ENCODE results near the gene PPFIA4.

- TF ChIP-seq CTCF (conservative IDR thresholded peaks at IDR 0.05) = no peak
- no peak for TF ChIP-seq ZFX (IDR thresholded peaks at IDR 0.05)
These were observed 62.1 kb downstream of the PPFIA4 start for GRCh38 chr1:203088441-203088840.

All from C4-2B (cell line).